HepG2 (cell line): ENCODE results near the gene RBM34. TPM values are rescaled to one million over a fixed set of nuclear protein-coding genes. Genes with fewer than 3 reads are reported as not detected.

Source experiments
- AHR ChIP-seq: IDR thresholded peaks from 2 replicates; pipeline ENCODE4 v1.6.1; 2018; ENCODE audit warnings: missing genetic modification reagents, missing compliant biosample characterization
- CEBPG ChIP-seq: IDR thresholded peaks from 2 replicates; pipeline ENCODE4 v1.6.1; 2016
- ERF ChIP-seq: IDR thresholded peaks from 2 replicates; pipeline ENCODE4 v1.6.1; 2018; ENCODE audit warnings: missing biosample characterization, missing genetic modification reagents
- FLYWCH1 ChIP-seq: sonication (generic); formaldehyde crosslinking; IDR thresholded peaks from 2 replicates; pipeline ENCODE4 v1.8.1; 2023; ENCODE audit warnings: mild to moderate bottlenecking, missing genetic modification reagents
- KAT2B ChIP-seq: fragments of 150-350 bp; IDR thresholded peaks from 2 replicates; pipeline ENCODE4 v1.6.1; 2014; ENCODE audit warnings: low read depth, low read length, borderline replicate concordance
- MIER3 ChIP-seq: IDR thresholded peaks from 2 replicates; pipeline ENCODE4 v1.6.1; 2016; ENCODE audit warnings: missing compliant biosample characterization, borderline replicate concordance
- MZF1 ChIP-seq: sonication (generic); formaldehyde crosslinking; IDR thresholded peaks from 2 replicates; pipeline ENCODE4 v1.8.1; 2023; ENCODE audit warnings: mild to moderate bottlenecking, missing genetic modification reagents, borderline replicate concordance
- PITX1 ChIP-seq: sonication (generic); formaldehyde crosslinking; IDR thresholded peaks from 2 replicates; pipeline ENCODE4 v1.5.1; 2020; ENCODE audit warnings: mild to moderate bottlenecking, missing genetic modification reagents
- SMC3 ChIP-seq: IDR thresholded peaks from 2 replicates; pipeline ENCODE4 v1.6.1; 2011; ENCODE audit warnings: low read length, improper control_type of control experiment
- STAG1 ChIP-seq: sonication (generic); formaldehyde crosslinking; IDR thresholded peaks from 2 replicates; pipeline ENCODE4 v1.4.0; 2020; ENCODE audit warnings: missing genetic modification reagents
- ZBTB42 ChIP-seq: sonication (generic); formaldehyde crosslinking; IDR thresholded peaks from 2 replicates; pipeline ENCODE4 v1.5.0; 2020; ENCODE audit warnings: mild to moderate bottlenecking, missing genetic modification reagents
- ZFY ChIP-seq: sonication (generic); formaldehyde crosslinking; IDR thresholded peaks from 2 replicates; pipeline ENCODE4 v1.4.0; 2020; ENCODE audit warnings: missing genetic modification reagents
- ZMYM2 ChIP-seq: sonication (generic); formaldehyde crosslinking; IDR thresholded peaks from 2 replicates; pipeline ENCODE4 v1.8.0; 2022; ENCODE audit warnings: mild to moderate bottlenecking, missing genetic modification reagents
- ZNF12 ChIP-seq: sonication (generic); formaldehyde crosslinking; IDR thresholded peaks from 2 replicates; pipeline ENCODE4 v1.5.0; 2020; ENCODE audit warnings: missing genetic modification reagents
- ZNF232 ChIP-seq: sonication (generic); formaldehyde crosslinking; IDR thresholded peaks from 2 replicates; pipeline ENCODE4 v1.4.0; 2020; ENCODE audit warnings: missing genetic modification reagents, borderline replicate concordance
- ZNF292 ChIP-seq: sonication (generic); formaldehyde crosslinking; IDR thresholded peaks from 2 replicates; pipeline ENCODE4 v1.8.1; 2022; ENCODE audit warnings: mild to moderate bottlenecking, low read depth, missing genetic modification reagents, borderline replicate concordance
- ZNF335 ChIP-seq: sonication (generic); formaldehyde crosslinking; IDR thresholded peaks from 2 replicates; pipeline ENCODE4 v1.4.0; 2020; ENCODE audit warnings: missing genetic modification reagents
- ZNF737 ChIP-seq: sonication (generic); formaldehyde crosslinking; IDR thresholded peaks from 2 replicates; pipeline ENCODE4 v1.5.0; 2020; ENCODE audit warnings: missing genetic modification reagents, mild to moderate bottlenecking, borderline replicate concordance
- polyA plus RNA-seq, 8 experiments: library from polyadenylated mRNA; depleted of rRNA in 3 of 8; stranded (reverse) in 7 of 8; unstranded in 1 of 8; fragments of >200 nt; fragmentation: Illumina TruSeq in 4 of 8; extraction: Trizol in 4 of 8; gene quantifications; 2 replicates each; pipeline versions ENCODE4 v1.2.1 to v1.2.3, GENCODE V29; 2011 to 2016; ENCODE audit warnings: low read depth in 4 of 8, missing spikeins in 1 of 8, mixed read lengths in 1 of 8; ENCODE audit not compliant: insufficient read depth in 1 of 8
- total RNA-seq, 5 experiments: library from RNA; depleted of rRNA; stranded (reverse); fragments of >200 nt; fragmentation: Illumina TruSeq; extraction: Trizol; gene quantifications; 2 replicates each; pipeline ENCODE4 v1.2.3, GENCODE V29; 2016; ENCODE audit warnings: low read depth in 1 of 5
- TF ChIP-seq, protein P1 (sequence below): sonication (generic); formaldehyde crosslinking; conservative IDR thresholded peaks from 2 replicates; pipeline ENCODE4 v1.8.0; 2022; ENCODE audit warnings: missing genetic modification reagents
- TF ChIP-seq, protein P2 (sequence below): sonication (generic); formaldehyde crosslinking; IDR thresholded peaks from 2 replicates; pipeline ENCODE4 v1.5.0; 2020; ENCODE audit warnings: missing genetic modification reagents
- TF ChIP-seq, protein P3 (sequence below): IDR thresholded peaks from 2 replicates; pipeline ENCODE4 v1.6.1; 2016
- TF ChIP-seq, protein P4 (sequence below): sonication (generic); formaldehyde crosslinking; IDR thresholded peaks from 2 replicates; pipeline ENCODE4 v1.4.0; 2020; ENCODE audit warnings: low read depth, mild to moderate bottlenecking, missing genetic modification reagents
- TF ChIP-seq, protein P5 (sequence below): sonication (generic); formaldehyde crosslinking; IDR thresholded peaks from 2 replicates; pipeline ENCODE4 v1.5.0; 2020; ENCODE audit warnings: mild to moderate bottlenecking, missing genetic modification reagents

The RBM34 gene
- total and polyA plus RNA-seq, 2 of the 13 experiments (the other 11 are each of a cell fraction or from before 2014, with no cell fraction given) = 34.7 to 73.0 TPM

DNA sequence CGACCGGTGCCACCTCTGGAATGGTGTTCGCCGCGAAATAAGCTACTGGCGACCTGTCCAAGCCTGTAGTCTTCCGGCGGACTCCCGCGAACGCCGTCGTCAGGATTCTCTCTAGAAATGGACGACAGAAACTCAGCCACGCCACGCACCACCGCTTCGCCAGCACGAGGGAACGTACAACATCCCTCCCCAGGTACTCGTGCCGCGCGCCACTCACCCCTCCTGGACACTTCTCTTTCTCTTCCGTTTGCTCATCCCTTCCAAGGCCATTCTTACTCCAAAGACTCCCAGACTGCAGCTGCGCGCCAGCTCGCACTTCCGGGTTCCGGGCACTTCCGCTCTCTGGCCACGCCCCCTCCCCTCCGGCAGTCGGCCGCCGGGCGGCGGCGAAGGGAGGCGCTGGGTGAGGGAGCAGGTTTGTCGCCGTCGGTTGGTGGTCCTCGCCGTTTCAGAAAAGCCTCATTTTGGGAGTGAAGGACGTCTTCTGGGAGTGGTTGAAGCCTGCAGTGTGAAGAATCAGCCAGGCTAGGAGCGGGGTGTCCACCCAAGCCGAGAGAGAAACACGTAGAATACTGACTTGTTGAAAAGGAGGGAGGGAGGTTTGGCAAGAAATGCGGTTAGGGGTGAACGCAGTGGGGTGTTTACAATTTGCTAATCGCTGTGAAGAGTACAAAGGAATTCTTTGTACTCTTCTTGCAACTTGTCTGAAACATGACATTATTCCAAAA lies at the start of gene RBM34 (continued):
- TF ChIP-seq, protein P1, sequence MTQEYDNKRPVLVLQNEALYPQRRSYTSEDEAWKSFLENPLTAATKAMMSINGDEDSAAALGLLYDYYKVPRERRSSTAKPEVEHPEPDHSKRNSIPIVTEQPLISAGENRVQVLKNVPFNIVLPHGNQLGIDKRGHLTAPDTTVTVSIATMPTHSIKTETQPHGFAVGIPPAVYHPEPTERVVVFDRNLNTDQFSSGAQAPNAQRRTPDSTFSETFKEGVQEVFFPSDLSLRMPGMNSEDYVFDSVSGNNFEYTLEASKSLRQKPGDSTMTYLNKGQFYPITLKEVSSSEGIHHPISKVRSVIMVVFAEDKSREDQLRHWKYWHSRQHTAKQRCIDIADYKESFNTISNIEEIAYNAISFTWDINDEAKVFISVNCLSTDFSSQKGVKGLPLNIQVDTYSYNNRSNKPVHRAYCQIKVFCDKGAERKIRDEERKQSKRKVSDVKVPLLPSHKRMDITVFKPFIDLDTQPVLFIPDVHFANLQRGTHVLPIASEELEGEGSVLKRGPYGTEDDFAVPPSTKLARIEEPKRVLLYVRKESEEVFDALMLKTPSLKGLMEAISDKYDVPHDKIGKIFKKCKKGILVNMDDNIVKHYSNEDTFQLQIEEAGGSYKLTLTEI (CRISPR knock-in tag) = no peak
- TF ChIP-seq KAT2B (no peak), ZNF335 (CRISPR knock-in tag) (peak; percentile 92), ERF (peak; percentile 98), STAG1 (CRISPR knock-in tag) (peak; percentile 29), CEBPG (CRISPR knock-in tag) (no peak), ZNF737 (CRISPR knock-in tag) (no peak), AHR (CRISPR knock-in tag) (peak; percentile 73; the same call in 1 of the 2 replicates), ZMYM2 (peak; percentile 72; the same call in 1 of the 2 replicates), ZNF292 (peak; percentile 72; the same call in 1 of the 2 replicates), FLYWCH1 (CRISPR knock-in tag) (no peak), PITX1 (CRISPR knock-in tag) (peak; percentile 82), MIER3 (CRISPR knock-in tag) (peak; percentile 72; the same call in 1 of the 2 replicates), ZNF232 (CRISPR knock-in tag) (peak; percentile 89; the same call in 1 of the 2 replicates), ZBTB42 (CRISPR knock-in tag) (no peak), ZNF12 (CRISPR knock-in tag) (0 out of 2 replicates have a peak, but pooled peaks have one; percentile 41), SMC3 (no peak), ZFY (CRISPR knock-in tag) (peak; percentile 70), MZF1 (CRISPR knock-in tag) (0 out of 2 replicates have a peak, but pooled peaks have one; percentile 25)
- TF ChIP-seq, protein P2, sequence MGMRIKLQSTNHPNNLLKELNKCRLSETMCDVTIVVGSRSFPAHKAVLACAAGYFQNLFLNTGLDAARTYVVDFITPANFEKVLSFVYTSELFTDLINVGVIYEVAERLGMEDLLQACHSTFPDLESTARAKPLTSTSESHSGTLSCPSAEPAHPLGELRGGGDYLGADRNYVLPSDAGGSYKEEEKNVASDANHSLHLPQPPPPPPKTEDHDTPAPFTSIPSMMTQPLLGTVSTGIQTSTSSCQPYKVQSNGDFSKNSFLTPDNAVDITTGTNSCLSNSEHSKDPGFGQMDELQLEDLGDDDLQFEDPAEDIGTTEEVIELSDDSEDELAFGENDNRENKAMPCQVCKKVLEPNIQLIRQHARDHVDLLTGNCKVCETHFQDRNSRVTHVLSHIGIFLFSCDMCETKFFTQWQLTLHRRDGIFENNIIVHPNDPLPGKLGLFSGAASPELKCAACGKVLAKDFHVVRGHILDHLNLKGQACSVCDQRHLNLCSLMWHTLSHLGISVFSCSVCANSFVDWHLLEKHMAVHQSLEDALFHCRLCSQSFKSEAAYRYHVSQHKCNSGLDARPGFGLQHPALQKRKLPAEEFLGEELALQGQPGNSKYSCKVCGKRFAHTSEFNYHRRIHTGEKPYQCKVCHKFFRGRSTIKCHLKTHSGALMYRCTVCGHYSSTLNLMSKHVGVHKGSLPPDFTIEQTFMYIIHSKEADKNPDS (CRISPR knock-in tag) = peak; percentile 92; the same call in 1 of the 2 replicates
- TF ChIP-seq, protein P3, sequence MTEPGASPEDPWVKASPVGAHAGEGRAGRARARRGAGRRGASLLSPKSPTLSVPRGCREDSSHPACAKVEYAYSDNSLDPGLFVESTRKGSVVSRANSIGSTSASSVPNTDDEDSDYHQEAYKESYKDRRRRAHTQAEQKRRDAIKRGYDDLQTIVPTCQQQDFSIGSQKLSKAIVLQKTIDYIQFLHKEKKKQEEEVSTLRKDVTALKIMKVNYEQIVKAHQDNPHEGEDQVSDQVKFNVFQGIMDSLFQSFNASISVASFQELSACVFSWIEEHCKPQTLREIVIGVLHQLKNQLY (CRISPR knock-in tag) = peak; percentile 62; the same call in 1 of the 2 replicates
- TF ChIP-seq, protein P4, sequence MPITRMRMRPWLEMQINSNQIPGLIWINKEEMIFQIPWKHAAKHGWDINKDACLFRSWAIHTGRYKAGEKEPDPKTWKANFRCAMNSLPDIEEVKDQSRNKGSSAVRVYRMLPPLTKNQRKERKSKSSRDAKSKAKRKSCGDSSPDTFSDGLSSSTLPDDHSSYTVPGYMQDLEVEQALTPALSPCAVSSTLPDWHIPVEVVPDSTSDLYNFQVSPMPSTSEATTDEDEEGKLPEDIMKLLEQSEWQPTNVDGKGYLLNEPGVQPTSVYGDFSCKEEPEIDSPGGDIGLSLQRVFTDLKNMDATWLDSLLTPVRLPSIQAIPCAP (CRISPR knock-in tag) = no peak
- TF ChIP-seq, protein P5, sequence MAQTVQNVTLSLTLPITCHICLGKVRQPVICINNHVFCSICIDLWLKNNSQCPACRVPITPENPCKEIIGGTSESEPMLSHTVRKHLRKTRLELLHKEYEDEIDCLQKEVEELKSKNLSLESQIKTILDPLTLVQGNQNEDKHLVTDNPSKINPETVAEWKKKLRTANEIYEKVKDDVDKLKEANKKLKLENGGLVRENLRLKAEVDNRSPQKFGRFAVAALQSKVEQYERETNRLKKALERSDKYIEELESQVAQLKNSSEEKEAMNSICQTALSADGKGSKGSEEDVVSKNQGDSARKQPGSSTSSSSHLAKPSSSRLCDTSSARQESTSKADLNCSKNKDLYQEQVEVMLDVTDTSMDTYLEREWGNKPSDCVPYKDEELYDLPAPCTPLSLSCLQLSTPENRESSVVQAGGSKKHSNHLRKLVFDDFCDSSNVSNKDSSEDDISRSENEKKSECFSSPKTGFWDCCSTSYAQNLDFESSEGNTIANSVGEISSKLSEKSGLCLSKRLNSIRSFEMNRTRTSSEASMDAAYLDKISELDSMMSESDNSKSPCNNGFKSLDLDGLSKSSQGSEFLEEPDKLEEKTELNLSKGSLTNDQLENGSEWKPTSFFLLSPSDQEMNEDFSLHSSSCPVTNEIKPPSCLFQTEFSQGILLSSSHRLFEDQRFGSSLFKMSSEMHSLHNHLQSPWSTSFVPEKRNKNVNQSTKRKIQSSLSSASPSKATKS (CRISPR knock-in tag) = peak; percentile 90; the same call in 1 of the 2 replicates
